Measurements from ENCODE around the gene LRP6. TPM values are rescaled to one million over a fixed set of nuclear protein-coding genes. Genes with fewer than 3 reads are reported as not detected.

LRP6 gene
- total RNA-seq, 1 experiment from 2014 or later, result 28.1 TPM

- TF ChIP-seq RAD21 (IDR thresholded peaks at IDR 0.05; ENCODE audit: low read depth) (no peak), EZH2phosphoT487 (IDR thresholded peaks at IDR 0.05; ENCODE audit: borderline replicate concordance) (no peak), SRF (IDR thresholded peaks at IDR 0.05; ENCODE audit: low read depth) (no peak), ZNF274 (IDR thresholded peaks at IDR 0.05; ENCODE audit: low read depth, low read length) (no peak), ATF3 (IDR thresholded peaks at IDR 0.05) (no peak), YY1 (IDR thresholded peaks at IDR 0.05; ENCODE audit: extremely low read depth, insufficient replicate concordance, low read depth, low read length) (no peak), EZH2 (IDR thresholded peaks at IDR 0.05) (no peak), CEBPB (IDR thresholded peaks at IDR 0.05; ENCODE audit: low read depth) (no peak), CBX3 (IDR thresholded peaks at IDR 0.05; ENCODE audit: low read depth) (no peak), JUND (IDR thresholded peaks at IDR 0.05) (no peak), POLR2A (IDR thresholded peaks at IDR 0.05; ENCODE audit: borderline replicate concordance, extremely low read depth, insufficient read depth, insufficient read length) (no peak), CTCF (IDR thresholded peaks at IDR 0.05 in 2 of 3, conservative IDR thresholded peaks at IDR 0.05 in 1 of 3; ENCODE audit: borderline replicate concordance in 1 of 3, insufficient read depth in 1 of 3, low read depth in 2 of 3, low read length in 2 of 3) (no peak), SIN3A (IDR thresholded peaks at IDR 0.05; ENCODE audit: low read depth) (no peak), TCF7L2 (IDR thresholded peaks at IDR 0.05; ENCODE audit: borderline replicate concordance, extremely low read depth, insufficient read depth, insufficient read length) (no peak), EGR1 (IDR thresholded peaks at IDR 0.05; ENCODE audit: low read depth) (no peak), POLR2AphosphoS5 (IDR thresholded peaks at IDR 0.05; ENCODE audit: low read depth, low read length) (no peak), ZFX (IDR thresholded peaks at IDR 0.05) (no peak)
Observed at GRCh38 chr12:12282202-12282601, 15.4 kb upstream of the LRP6 start.

More at GRCh38 chr12:12282202-12282601, 15.4 kb upstream of the LRP6 start:
- no TSS peak for BruUV-seq (replicated peaks)
- H3K9ac ChIP-seq (ENCODE audit: low read length), result no peak overlapping the region
- DNase-seq (ENCODE audit: low read depth, low spot score) (no peak), ATAC-seq (no peak)
- ChIA-PET CTCF (no interaction called here), RAD21 (ENCODE audit: low non-redundant PET in 1 of 2, low total read pairs in 2 of 2, uncharacterized antibody in 2 of 2, unreplicated experiment in 2 of 2) (no interaction called here), POLR2A (no interaction called here)
- H2AFZ ChIP-seq (ENCODE audit: low read depth, low read length, poor library complexity, severe bottlenecking), result no peak overlapping the region
- no peak overlapping the region for H3K4me2 ChIP-seq (ENCODE audit: low read length)
- H3K4me1 ChIP-seq (ENCODE audit: control insufficient read depth in 1 of 2, insufficient read depth in 2 of 2, low read length in 2 of 2), result no peaks in the 10 kb centered on the region
- H3K4me3 ChIP-seq (replicated peaks in 1 of 2; ENCODE audit: low read depth in 1 of 2, low read length in 2 of 2), result no peak overlapping the region
- intact Hi-C loops (cut with micrococcal nuclease), result no loop called here
- no peaks in the 10 kb centered on the region for H3K9me2 ChIP-seq (ENCODE audit: insufficient read depth)
- H3K27me3 ChIP-seq (ENCODE audit: insufficient read depth, low read length), result no peaks in the 10 kb centered on the region
- H3K36me3 ChIP-seq (ENCODE audit: control insufficient read depth in 1 of 2, insufficient read depth in 2 of 2, low read length in 2 of 2), result no peaks in the 10 kb centered on the region
- H4K20me1 ChIP-seq (ENCODE audit: insufficient read depth), result no peaks in the 10 kb centered on the region
- no peak overlapping the region for H3K27ac ChIP-seq (ENCODE audit: low read depth, low read length)
- no peaks in the 10 kb centered on the region for H3K9me3 ChIP-seq (ENCODE audit: control insufficient read depth in 1 of 2, insufficient read depth in 1 of 2, low read depth in 1 of 2, low read length in 2 of 2)
- no peaks in the 10 kb centered on the region for H3K79me2 ChIP-seq (ENCODE audit: insufficient read depth, low read length)

All from HCT116 (cell line).